ENCODE data around the gene FYB1. TPM values are rescaled to one million over a fixed set of nuclear protein-coding genes. Genes with fewer than 3 reads are reported as not detected.

Gene FYB1
- total RNA-seq, 1 donor from 2014 or later: 0.11 TPM

DNA sequence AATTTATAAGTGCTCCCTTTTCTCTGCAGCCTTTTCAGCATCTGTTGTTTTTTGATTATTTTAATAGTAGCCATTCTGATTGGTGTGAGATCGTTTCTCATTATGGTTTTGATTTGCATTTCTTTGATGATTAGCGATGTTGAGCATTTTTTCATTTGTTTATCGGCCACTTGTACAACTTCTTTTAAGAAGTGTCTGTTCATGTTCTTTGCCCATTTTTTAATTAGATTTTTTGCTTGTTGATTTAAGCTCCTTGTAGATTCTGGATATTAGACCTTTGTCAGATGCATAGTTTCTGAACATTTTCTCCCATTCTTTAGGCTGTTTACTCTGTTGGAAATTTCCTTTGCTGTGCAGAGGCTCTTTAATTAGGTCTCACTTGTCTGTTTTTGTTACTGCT, 46.3 kb downstream of the FYB1 start:
- H3K27ac Mint-ChIP-seq (ENCODE audit: unreplicated experiment): no peak overlapping the region
- DNase-seq (ENCODE audit: low read depth) (no peak), FAIRE-seq (no peak)
- Histone ChIP-seq H3K9ac (ENCODE audit: low read length) (no peak overlapping the region), H3K9me3 (ENCODE audit: insufficient read depth, low read depth, low read length) (no peaks in the 10 kb centered on the region), H3K79me2 (ENCODE audit: insufficient read depth, low read length) (no peaks in the 10 kb centered on the region), H4K20me1 (ENCODE audit: insufficient read depth, low read length) (no peaks in the 10 kb centered on the region), H3K4me1 (ENCODE audit: insufficient read depth, low read length) (peaks cover 10% of the 10 kb centered on the region), H3K4me2 (ENCODE audit: low read length) (no peak overlapping the region), H3K4me3 (ENCODE audit: insufficient read depth, low read depth, low read length) (no peak overlapping the region), H3K36me3 (ENCODE audit: insufficient read depth, low read length) (no peaks in the 10 kb centered on the region), H3K27ac (ENCODE audit: low read depth, low read length) (no peak overlapping the region), H3K27me3 (ENCODE audit: insufficient read depth, low read length) (no peaks in the 10 kb centered on the region), H2AFZ (ENCODE audit: low read depth, low read length) (no peak overlapping the region)
- no peaks in the 10 kb centered on the region for H3K27me3 Mint-ChIP-seq (ENCODE audit: low read depth, unreplicated experiment)
- peaks cover 24% of the 10 kb centered on the region for H3K4me1 Mint-ChIP-seq (ENCODE audit: low read depth, unreplicated experiment)
- TF ChIP-seq EZH2 (IDR thresholded peaks at IDR 0.05; ENCODE audit: insufficient read depth, low read length): no peak
- TF ChIP-seq, protein P1, sequence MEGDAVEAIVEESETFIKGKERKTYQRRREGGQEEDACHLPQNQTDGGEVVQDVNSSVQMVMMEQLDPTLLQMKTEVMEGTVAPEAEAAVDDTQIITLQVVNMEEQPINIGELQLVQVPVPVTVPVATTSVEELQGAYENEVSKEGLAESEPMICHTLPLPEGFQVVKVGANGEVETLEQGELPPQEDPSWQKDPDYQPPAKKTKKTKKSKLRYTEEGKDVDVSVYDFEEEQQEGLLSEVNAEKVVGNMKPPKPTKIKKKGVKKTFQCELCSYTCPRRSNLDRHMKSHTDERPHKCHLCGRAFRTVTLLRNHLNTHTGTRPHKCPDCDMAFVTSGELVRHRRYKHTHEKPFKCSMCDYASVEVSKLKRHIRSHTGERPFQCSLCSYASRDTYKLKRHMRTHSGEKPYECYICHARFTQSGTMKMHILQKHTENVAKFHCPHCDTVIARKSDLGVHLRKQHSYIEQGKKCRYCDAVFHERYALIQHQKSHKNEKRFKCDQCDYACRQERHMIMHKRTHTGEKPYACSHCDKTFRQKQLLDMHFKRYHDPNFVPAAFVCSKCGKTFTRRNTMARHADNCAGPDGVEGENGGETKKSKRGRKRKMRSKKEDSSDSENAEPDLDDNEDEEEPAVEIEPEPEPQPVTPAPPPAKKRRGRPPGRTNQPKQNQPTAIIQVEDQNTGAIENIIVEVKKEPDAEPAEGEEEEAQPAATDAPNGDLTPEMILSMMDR (IDR thresholded peaks at IDR 0.05; ENCODE audit: insufficient read depth, low read depth, low read length): no peak
- H3K36me3 Mint-ChIP-seq (ENCODE audit: low read depth, unreplicated experiment): no peaks in the 10 kb centered on the region
- H3K9me3 Mint-ChIP-seq (ENCODE audit: unreplicated experiment): peaks cover 2% of the 10 kb centered on the region
- H3K4me3 Mint-ChIP-seq (ENCODE audit: unreplicated experiment): no peak overlapping the region

DNA sequence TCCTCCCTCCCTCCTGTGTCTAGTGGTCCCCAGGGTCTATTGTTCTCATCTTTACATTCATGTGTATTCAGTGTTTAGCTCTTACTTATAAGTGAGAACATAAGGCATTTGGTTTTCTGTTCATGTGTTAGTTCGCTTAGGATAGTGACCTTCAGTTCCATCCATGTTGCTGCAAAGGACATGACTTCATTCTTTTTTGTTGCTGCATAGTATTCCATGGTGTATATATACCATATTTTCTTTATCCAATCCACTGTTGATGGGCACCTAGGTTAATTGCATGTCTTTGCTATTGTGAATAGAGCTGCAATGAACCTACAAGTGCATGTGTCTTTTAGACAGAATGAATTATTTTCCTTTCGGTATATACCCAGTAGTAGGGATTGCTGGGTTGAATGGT, 46.8 kb downstream of the FYB1 start:
- no peak for FAIRE-seq
- no peaks in the 10 kb centered on the region for H3K36me3 Mint-ChIP-seq (ENCODE audit: low read depth, unreplicated experiment)
- DNase-seq (ENCODE audit: low read depth): no peak
- H3K4me1 Mint-ChIP-seq (ENCODE audit: low read depth, unreplicated experiment): peaks cover 26% of the 10 kb centered on the region
- TF ChIP-seq EZH2 (IDR thresholded peaks at IDR 0.05; ENCODE audit: insufficient read depth, low read length): no peak
- TF ChIP-seq, protein P1 (IDR thresholded peaks at IDR 0.05; ENCODE audit: insufficient read depth, low read depth, low read length): no peak
- no peak overlapping the region for H3K4me3 Mint-ChIP-seq (ENCODE audit: unreplicated experiment)
- Histone ChIP-seq H3K27ac (ENCODE audit: low read depth, low read length) (no peak overlapping the region), H3K27me3 (ENCODE audit: insufficient read depth, low read length) (no peaks in the 10 kb centered on the region), H3K4me1 (ENCODE audit: insufficient read depth, low read length) (peaks cover 11% of the 10 kb centered on the region), H3K9me3 (ENCODE audit: insufficient read depth, low read depth, low read length) (no peaks in the 10 kb centered on the region), H3K79me2 (ENCODE audit: insufficient read depth, low read length) (no peaks in the 10 kb centered on the region), H3K36me3 (ENCODE audit: insufficient read depth, low read length) (no peaks in the 10 kb centered on the region), H3K4me2 (ENCODE audit: low read length) (no peak overlapping the region), H3K9ac (ENCODE audit: low read length) (no peak overlapping the region), H3K4me3 (ENCODE audit: insufficient read depth, low read depth, low read length) (no peak overlapping the region), H4K20me1 (ENCODE audit: insufficient read depth, low read length) (no peaks in the 10 kb centered on the region), H2AFZ (ENCODE audit: low read depth, low read length) (no peak overlapping the region)
- H3K27me3 Mint-ChIP-seq (ENCODE audit: low read depth, unreplicated experiment): no peaks in the 10 kb centered on the region
- peaks cover 2% of the 10 kb centered on the region for H3K9me3 Mint-ChIP-seq (ENCODE audit: unreplicated experiment)
- H3K27ac Mint-ChIP-seq (ENCODE audit: unreplicated experiment): no peak overlapping the region

DNA sequence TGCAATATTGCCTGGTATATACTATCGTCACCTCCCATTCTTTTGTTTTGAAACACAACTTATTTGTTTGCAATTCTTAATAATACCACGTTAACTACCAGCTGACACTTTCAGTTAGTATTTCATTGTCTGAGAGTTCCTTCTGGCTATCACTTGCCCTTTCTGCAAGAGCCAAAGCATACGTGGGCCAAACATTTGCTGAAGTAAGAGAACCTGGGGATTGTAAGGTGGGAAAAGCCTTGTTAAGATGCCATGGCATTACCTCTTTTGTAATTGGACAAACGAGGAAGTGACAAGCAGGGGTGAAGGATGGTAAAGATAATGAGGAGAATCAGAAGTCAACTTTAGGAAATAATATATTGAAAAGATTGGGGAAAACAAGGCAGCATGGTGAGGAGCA, 47.7 kb downstream of the FYB1 start:
- DNase-seq (ENCODE audit: low read depth) (no peak), FAIRE-seq (no peak)
- no peak overlapping the region for H2AFZ ChIP-seq (ENCODE audit: low read depth, low read length)
- Mint-ChIP-seq H3K27ac (ENCODE audit: unreplicated experiment) (no peak overlapping the region), H3K36me3 (ENCODE audit: low read depth, unreplicated experiment) (no peaks in the 10 kb centered on the region), H3K27me3 (ENCODE audit: low read depth, unreplicated experiment) (no peaks in the 10 kb centered on the region), H3K9me3 (ENCODE audit: unreplicated experiment) (peaks cover 2% of the 10 kb centered on the region), H3K4me3 (ENCODE audit: unreplicated experiment) (no peak overlapping the region), H3K4me1 (ENCODE audit: low read depth, unreplicated experiment) (peaks cover 26% of the 10 kb centered on the region)
- H3K4me1 ChIP-seq (ENCODE audit: insufficient read depth, low read length): peaks cover 13% of the 10 kb centered on the region
- H4K20me1 ChIP-seq (ENCODE audit: insufficient read depth, low read length): no peaks in the 10 kb centered on the region
- H3K4me3 ChIP-seq (ENCODE audit: insufficient read depth, low read depth, low read length): no peak overlapping the region
- no peaks in the 10 kb centered on the region for H3K27me3 ChIP-seq (ENCODE audit: insufficient read depth, low read length)
- H3K9me3 ChIP-seq (ENCODE audit: insufficient read depth, low read depth, low read length): no peaks in the 10 kb centered on the region
- no peak overlapping the region for H3K9ac ChIP-seq (ENCODE audit: low read length)
- TF ChIP-seq EZH2 (IDR thresholded peaks at IDR 0.05; ENCODE audit: insufficient read depth, low read length): no peak
- TF ChIP-seq, protein P1 (IDR thresholded peaks at IDR 0.05; ENCODE audit: insufficient read depth, low read depth, low read length): no peak
- H3K27ac ChIP-seq (ENCODE audit: low read depth, low read length): no peak overlapping the region
- no peak overlapping the region for H3K4me2 ChIP-seq (ENCODE audit: low read length)
- no peaks in the 10 kb centered on the region for H3K79me2 ChIP-seq (ENCODE audit: insufficient read depth, low read length)
- H3K36me3 ChIP-seq (ENCODE audit: insufficient read depth, low read length): no peaks in the 10 kb centered on the region
